Activated T-cell treated with anti-CD3 and anti-CD28 coated beads, Interleukin-2, amount 50 U/mL, for 4 hours (primary cell): Measurements from ENCODE around the gene ELMO1. TPM values are rescaled to one million over a fixed set of nuclear protein-coding genes. Genes with fewer than 3 reads are reported as not detected.

Experiments used
- ATAC-seq, 2 donors: fragments of 200-7000 bp; cut with Tn5 transposase; one replicate each; pipeline ENCODE4 v1.10.0; 2021
- DNase-seq: peaks from one replicate; pipeline ENCODE4 v3.0.0-alpha.2; 2020
- H3K27me3 Mint-ChIP-seq: one replicate; pipeline ENCODE4 v1.8.0; 2021; ENCODE audit warnings: low read depth, mixed read lengths
- H3K36me3 Mint-ChIP-seq: one replicate; pipeline ENCODE4 v1.8.0; 2022; ENCODE audit warnings: mixed read lengths; ENCODE audit not compliant: insufficient read depth
- H3K4me1 Mint-ChIP-seq: one replicate; pipeline ENCODE4 v1.8.0; 2021; ENCODE audit warnings: low read depth, mixed read lengths
- H3K4me3 Mint-ChIP-seq: one replicate; pipeline ENCODE4 v1.8.0; 2021; ENCODE audit warnings: mild to moderate bottlenecking, moderate library complexity, mixed read lengths
- H3K9me3 Mint-ChIP-seq: one replicate; pipeline ENCODE4 v1.8.0; 2021; ENCODE audit warnings: mixed read lengths
- total RNA-seq, 3 donors: library from RNA; stranded (reverse); gene quantifications; one replicate each; pipeline ENCODE4 v1.2.1, GENCODE V29; 2021

ELMO1 gene
- total RNA-seq, 3 donors from 2014 or later: 117 to 137 (median 118) TPM

DNA sequence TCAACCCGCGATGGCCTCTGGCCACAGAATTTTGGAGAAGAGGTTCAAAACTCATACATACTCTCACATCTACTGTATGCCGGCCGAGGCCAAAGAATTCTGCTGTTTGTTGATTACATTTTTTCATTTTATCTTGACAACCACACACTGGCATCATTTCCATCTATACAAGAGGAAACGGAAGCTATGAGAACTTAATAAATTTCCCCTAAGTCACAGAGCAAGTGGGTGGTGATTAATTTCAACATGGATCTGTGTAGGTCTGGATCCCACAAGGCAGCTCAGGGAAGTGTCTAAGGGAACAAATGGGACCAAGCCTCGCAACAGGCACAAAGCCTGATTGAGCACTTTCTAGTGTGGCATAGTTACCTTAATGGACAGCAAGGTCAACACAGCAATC is 18.0 kb downstream of the ELMO1 start:
- H3K4me1 Mint-ChIP-seq: peaks cover 68% of the 10 kb centered on the region
- no peaks in the 10 kb centered on the region for H3K9me3 Mint-ChIP-seq
- DNase-seq: no peak
- no peak for ATAC-seq
- H3K36me3 Mint-ChIP-seq: peaks cover 34% of the 10 kb centered on the region
- no peak overlapping the region for H3K4me3 Mint-ChIP-seq
- no peaks in the 10 kb centered on the region for H3K27me3 Mint-ChIP-seq

DNA sequence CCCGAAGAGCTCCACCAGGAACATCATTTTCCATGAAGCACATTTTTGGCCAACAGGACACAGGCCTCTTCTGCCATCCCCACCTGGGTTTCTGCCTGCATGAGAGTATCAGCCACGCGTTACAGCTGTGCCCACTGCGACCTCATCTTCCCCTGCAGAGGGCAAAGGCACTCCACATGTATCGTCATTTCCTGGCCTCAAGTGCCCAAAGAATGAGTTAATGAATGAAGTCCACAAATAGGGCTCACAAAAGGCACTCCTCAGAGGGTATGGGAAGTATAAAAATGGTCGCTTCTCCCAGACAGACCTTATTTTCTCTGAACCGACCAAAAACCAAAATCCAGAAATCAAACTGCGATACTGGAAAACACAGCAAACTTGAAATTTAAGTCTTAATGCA is 18.5 kb downstream of the ELMO1 start:
- no peak for DNase-seq
- H3K27me3 Mint-ChIP-seq: no peaks in the 10 kb centered on the region
- no peak for ATAC-seq
- H3K4me1 Mint-ChIP-seq: peaks cover 63% of the 10 kb centered on the region
- no peaks in the 10 kb centered on the region for H3K9me3 Mint-ChIP-seq
- peaks cover 33% of the 10 kb centered on the region for H3K36me3 Mint-ChIP-seq
- H3K4me3 Mint-ChIP-seq: no peak overlapping the region

DNA sequence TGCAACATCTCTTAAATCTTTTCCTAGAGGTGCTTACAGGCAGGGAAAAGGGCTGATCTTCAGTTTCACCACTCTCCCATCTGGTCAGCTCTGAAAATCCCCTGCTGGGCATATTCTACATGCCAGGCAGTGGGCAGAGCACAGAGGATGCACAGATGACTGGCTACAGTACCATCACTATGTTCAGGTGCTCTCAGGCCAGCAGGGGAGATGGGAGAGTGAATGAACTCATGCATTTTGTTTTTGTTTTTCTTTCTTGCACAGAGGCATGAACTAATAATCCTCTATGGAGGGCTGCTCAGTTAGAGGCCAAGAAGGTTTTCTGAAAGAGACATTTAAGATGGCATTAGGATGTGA is 19.3 kb downstream of the ELMO1 start:
- no peaks in the 10 kb centered on the region for H3K27me3 Mint-ChIP-seq
- DNase-seq: no peak
- H3K9me3 Mint-ChIP-seq: no peaks in the 10 kb centered on the region
- ATAC-seq: no peak
- peaks cover 29% of the 10 kb centered on the region for H3K36me3 Mint-ChIP-seq
- H3K4me3 Mint-ChIP-seq: no peak overlapping the region
- H3K4me1 Mint-ChIP-seq: peaks cover 56% of the 10 kb centered on the region

DNA sequence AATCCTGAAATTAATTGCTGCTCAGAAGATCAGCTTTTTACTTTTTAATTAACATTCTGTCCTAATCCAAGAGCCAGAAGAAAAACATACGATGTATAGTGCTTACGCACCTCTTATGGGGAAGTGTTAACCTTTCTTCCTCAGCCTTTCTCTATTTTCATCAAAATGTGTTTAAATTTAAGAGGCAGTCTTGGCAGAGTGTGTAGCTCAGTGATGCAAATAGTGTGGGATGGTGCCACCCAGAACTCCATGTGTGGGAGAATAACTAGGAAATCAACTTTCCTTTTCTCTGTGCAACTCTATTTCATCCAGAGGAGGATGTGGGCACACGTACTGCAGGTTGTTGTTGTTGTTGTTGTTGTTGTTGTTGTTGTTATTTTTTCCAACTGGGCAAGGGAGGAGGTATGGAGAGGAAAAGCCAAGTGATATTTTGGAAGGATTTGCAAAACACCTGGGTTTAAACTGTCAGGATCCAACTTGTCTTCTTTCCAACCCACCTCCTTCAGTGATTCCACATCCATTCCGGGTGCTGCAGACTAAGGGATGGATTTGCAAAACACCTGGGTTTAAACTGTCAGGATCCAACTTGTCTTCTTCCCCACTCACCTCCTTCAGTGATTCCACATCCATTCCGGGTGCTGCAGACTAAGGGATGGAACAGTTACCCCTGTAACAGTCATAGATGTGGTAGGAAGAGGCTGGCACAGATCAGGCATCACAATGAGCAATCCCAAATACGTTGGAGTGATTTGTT is 19.8 kb downstream of the ELMO1 start:
- no peaks in the 10 kb centered on the region for H3K9me3 Mint-ChIP-seq
- H3K27me3 Mint-ChIP-seq: no peaks in the 10 kb centered on the region
- peaks cover 29% of the 10 kb centered on the region for H3K36me3 Mint-ChIP-seq
- DNase-seq (no peak), ATAC-seq (no peak)
- no peak overlapping the region for H3K4me3 Mint-ChIP-seq
- H3K4me1 Mint-ChIP-seq: peaks cover 51% of the 10 kb centered on the region

DNA sequence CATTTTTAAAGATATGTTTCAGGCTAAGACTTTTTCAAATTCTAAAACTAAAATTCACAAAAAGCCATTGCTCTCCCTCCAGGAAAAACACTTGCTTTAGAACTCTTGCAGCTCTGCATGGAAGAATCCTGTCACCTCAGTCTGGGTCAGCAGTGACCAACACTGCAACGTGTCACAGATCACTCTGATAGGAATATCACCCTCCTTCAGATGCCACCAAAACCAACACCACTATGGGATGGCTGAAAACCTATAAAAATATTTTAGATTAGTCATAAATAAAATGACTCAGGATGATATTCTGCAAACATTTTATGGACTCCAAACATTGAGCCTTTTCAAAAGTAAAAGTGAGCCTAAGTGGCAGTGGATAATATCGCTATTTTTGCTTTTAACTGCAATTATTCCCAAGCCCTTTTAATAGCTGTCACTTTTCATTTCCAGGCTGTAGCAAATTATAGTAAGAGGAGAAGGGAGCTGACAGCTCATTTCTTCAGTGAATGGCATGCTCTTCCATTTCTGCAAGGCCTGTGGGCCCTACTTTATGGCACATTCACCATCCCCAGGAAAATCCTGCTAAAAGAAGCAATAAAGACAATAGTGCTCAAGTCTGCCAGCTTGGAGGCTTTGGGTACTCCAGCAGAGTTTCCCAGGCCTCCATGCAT is 21.3 kb downstream of the ELMO1 start:
- Mint-ChIP-seq H3K4me3 (no peak overlapping the region), H3K9me3 (no peaks in the 10 kb centered on the region), H3K36me3 (peaks cover 29% of the 10 kb centered on the region), H3K27me3 (no peaks in the 10 kb centered on the region), H3K4me1 (peaks cover 36% of the 10 kb centered on the region)
- ATAC-seq: peak in 1 of 2 donors; percentile 16
- DNase-seq: no peak

DNA sequence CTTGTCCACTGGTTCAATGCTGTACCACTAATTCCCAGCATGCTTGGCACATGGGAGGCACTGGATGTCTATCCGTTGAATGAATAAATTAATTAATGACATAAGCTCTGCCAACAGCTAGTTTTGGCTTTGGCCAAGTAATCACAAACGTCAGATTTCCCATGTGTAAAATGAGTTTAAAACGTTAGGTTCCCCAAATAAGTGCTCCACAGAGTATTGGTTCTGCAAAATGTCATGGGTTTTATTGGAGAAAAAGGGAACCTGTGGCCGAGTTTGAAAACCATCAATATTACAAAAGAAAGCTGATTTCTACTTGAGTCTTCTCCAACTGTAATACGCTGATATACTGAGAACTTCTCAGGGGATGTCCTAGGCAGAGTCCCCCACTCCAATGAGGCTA is 23.2 kb downstream of the ELMO1 start:
- H3K36me3 Mint-ChIP-seq: peaks cover 23% of the 10 kb centered on the region
- H3K4me3 Mint-ChIP-seq: no peak overlapping the region
- H3K4me1 Mint-ChIP-seq: peaks cover 38% of the 10 kb centered on the region
- no peaks in the 10 kb centered on the region for H3K27me3 Mint-ChIP-seq
- H3K9me3 Mint-ChIP-seq: no peaks in the 10 kb centered on the region
- ATAC-seq: no peak
- DNase-seq: no peak

DNA sequence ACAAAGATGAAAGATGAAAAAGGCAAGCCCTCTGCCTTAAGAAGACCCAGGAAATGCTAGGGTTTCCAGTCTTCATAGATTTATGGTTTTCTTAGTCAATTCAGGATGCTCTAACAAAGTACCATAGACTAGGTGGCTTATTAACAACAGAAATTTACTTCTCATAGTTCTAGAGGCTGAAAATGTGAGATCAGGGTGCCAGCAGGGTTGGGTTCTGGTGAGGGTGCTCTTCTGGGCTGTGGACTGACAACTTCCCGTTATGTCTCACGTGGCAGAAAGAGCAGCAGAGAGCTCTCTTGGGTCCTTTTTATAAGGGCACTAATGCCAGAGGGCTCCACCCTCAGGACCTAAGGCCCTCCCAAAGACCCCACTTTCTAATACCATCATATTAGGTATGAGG is 23.7 kb downstream of the ELMO1 start:
- no peak for ATAC-seq
- Mint-ChIP-seq H3K27me3 (no peaks in the 10 kb centered on the region), H3K4me3 (no peak overlapping the region), H3K36me3 (peaks cover 19% of the 10 kb centered on the region), H3K9me3 (no peaks in the 10 kb centered on the region), H3K4me1 (peaks cover 39% of the 10 kb centered on the region)
- no peak for DNase-seq

DNA sequence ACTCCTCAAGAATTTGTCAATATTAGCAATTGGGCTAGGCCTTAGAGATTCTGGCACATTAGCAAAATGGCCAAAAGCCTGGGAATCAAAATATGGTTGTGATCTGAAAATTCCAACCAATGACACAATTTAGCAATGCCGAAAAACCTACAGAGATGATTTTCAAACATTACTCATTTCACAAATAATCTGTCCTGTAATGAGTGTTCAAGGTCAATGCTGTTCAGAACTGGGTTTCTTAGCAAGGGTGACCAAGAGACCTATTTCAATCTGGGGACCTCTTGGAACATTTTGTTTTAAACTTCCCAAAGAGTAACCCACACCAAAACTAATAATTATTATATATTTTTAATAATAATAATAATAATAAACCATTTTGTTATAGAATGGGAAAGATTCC is 24.1 kb downstream of the ELMO1 start:
- Mint-ChIP-seq H3K27me3 (no peaks in the 10 kb centered on the region), H3K36me3 (peaks cover 16% of the 10 kb centered on the region), H3K4me3 (no peak overlapping the region), H3K4me1 (peaks cover 37% of the 10 kb centered on the region), H3K9me3 (no peaks in the 10 kb centered on the region)
- ATAC-seq: no peak
- DNase-seq: no peak

DNA sequence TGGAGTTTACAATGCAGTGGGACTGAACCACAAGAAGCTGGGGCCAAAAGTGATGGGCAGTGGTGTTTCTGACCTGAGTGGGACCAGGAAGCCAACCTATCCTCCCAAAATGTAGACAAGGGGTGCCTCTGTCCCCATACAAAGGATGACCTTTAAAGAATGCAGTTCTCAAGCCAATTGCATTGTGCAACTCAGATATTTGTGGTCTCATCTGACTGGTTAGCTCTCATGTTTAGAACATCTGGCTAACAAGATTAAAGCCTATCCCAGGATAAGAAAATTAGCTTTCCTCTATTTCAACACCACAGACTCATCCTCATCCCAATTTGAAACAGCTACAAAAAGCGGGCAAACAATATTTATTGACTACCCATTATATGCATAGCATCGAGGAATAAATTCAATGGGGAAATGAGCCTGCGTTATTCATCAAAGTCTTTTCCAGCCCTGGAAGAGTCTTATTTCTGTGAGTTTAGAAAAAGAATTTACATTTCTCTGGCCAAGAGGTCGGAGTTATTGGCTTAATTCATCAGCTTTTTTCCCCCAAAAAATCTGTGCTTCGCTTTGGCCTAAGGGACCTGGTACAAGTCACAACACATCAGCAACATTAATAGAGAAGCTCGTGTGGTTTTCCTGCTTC is 26.7 kb downstream of the ELMO1 start:
- ATAC-seq (no peak), DNase-seq (no peak)
- Mint-ChIP-seq H3K9me3 (no peaks in the 10 kb centered on the region), H3K4me1 (peaks cover 43% of the 10 kb centered on the region), H3K4me3 (no peak overlapping the region), H3K36me3 (peaks cover 14% of the 10 kb centered on the region), H3K27me3 (no peaks in the 10 kb centered on the region)

DNA sequence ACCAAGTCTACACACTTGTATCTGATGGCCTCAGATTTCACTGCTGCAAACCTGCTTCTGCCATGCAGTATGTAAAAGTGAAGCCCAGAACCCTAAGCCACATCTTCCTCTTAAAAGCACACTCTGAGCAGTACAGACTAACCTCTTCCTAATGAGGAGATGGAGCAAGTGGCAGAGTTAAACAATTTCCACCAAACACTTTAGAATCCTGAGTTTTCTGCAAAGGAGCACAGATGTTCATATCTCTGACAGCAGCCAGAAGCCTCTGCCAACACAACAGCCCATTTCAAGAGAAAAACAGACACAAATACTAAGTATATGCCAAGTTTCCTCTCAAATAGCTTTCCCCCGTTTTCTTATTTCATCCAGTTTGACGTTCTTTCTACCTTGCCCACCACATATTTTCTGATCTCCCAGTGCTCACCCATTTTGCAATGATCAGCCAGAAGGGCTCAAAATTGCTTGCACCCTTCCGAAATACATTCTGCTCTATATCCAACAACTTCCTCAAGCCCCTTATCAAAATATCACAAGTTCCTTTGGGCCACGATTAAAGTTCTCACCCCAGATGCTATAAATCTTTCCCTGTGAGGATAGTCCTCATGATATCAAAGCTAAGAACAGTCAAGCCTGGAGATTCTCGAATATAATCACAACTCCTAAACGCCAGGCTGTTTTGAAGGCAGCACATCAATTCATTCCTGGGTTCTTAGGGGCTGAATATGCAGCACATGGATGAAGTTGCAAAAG is 27.5 kb downstream of the ELMO1 start:
- peaks cover 13% of the 10 kb centered on the region for H3K36me3 Mint-ChIP-seq
- no peak overlapping the region for H3K4me3 Mint-ChIP-seq
- H3K4me1 Mint-ChIP-seq: peaks cover 45% of the 10 kb centered on the region
- H3K27me3 Mint-ChIP-seq: no peaks in the 10 kb centered on the region
- ATAC-seq: no peak
- no peak for DNase-seq
- no peaks in the 10 kb centered on the region for H3K9me3 Mint-ChIP-seq

DNA sequence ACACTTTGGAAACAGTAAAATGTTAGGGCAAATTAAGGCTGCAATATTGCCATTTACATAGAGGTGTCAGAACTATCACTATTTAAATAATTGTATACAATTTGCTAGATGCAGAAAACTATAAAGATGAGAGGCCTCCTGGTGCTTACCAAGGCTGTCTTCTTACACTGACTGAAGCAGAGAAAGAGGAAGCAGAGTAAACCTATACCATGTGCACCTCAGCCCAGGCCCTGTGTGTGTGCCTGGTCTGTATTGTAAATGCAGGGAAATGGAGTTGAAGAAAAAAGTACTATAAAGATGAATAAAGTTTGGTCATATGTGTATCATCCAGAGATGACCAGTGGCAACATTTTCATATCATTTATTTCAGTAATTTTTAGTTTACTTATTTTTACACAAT is 29.2 kb downstream of the ELMO1 start:
- no peak for DNase-seq
- ATAC-seq: no peak
- H3K4me1 Mint-ChIP-seq: peaks cover 46% of the 10 kb centered on the region
- no peaks in the 10 kb centered on the region for H3K27me3 Mint-ChIP-seq
- H3K9me3 Mint-ChIP-seq: no peaks in the 10 kb centered on the region
- H3K36me3 Mint-ChIP-seq: peaks cover 18% of the 10 kb centered on the region
- H3K4me3 Mint-ChIP-seq: no peak overlapping the region

DNA sequence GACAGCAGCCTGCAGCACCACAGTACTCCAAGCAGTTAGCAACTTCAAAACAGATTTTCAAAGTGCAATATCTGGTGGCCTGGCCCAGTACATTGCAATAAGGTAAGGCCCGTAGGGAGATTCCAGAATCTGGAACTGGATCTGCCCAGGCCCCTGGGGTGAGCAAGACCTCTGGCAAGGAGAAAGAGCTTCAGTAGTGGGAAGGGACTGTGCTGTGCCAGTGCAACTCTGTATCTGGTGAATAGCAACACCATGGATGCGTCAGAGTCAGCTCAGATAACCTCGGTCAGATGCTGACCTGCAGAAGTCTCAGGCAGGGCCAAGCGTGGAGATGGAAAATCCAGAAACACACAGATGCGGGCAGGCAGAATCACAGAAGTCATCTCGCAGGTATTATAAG is 30.3 kb downstream of the ELMO1 start:
- peaks cover 22% of the 10 kb centered on the region for H3K36me3 Mint-ChIP-seq
- ATAC-seq (no peak), DNase-seq (no peak)
- no peaks in the 10 kb centered on the region for H3K9me3 Mint-ChIP-seq
- no peaks in the 10 kb centered on the region for H3K27me3 Mint-ChIP-seq
- no peak overlapping the region for H3K4me3 Mint-ChIP-seq
- H3K4me1 Mint-ChIP-seq: peaks cover 47% of the 10 kb centered on the region

DNA sequence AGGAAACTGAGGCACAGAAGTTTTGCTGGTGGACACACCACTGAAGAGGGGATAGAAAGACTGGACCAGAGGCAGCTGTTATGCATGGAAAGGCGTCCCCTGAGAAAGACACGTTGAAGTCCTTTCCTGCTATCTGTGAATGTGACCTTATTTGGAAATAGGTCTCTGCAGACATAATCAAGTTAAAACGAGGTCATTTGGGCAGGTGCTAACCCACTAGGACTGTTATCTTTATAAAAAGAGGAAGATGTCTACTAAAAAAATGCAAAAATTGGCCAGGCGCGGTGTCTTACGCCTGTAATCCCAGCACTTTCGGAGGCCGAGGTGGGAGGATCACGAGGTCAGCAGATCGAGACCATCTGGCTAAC is 31.6 kb downstream of the ELMO1 start:
- Mint-ChIP-seq H3K27me3 (no peaks in the 10 kb centered on the region), H3K36me3 (peaks cover 30% of the 10 kb centered on the region), H3K9me3 (peaks cover 4% of the 10 kb centered on the region), H3K4me3 (no peak overlapping the region), H3K4me1 (peaks cover 60% of the 10 kb centered on the region)
- ATAC-seq (no peak), DNase-seq (no peak)

DNA sequence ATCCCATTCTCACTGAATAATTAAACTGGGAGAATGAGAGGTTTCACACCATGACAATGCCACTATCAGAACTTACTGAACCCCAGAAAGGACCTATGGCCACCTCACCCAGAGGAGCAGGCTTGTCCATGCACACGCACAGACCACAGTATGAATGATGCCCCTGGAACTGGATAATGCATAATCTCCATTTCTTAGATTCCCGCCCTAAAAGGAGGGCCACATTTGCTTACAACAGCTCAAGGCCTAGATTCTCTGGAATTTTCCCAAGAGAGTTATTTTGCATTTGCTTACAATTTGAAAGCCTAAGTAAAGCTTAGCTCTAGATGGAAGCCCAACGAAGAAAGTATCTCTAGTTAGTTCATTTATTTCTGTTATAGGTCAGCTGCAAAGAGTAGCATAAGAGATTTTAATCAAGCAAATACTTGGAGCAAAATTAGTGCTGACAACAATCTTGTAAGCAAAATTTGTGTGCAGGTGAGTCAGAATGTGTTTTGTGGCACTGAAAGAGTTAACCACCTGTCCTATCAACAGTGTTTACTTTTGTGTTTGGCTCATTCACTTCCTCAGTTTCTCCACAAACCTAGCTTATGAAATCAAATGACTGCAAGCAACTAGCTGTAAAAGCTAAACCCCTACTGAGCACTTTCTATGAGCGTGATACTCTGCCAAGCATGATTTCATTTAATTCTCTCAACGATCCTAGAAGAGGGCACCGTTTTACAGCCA is 32.1 kb downstream of the ELMO1 start:
- DNase-seq (no peak), ATAC-seq (no peak)
- H3K4me3 Mint-ChIP-seq: no peak overlapping the region
- no peaks in the 10 kb centered on the region for H3K27me3 Mint-ChIP-seq
- H3K36me3 Mint-ChIP-seq: peaks cover 30% of the 10 kb centered on the region
- peaks cover 62% of the 10 kb centered on the region for H3K4me1 Mint-ChIP-seq
- H3K9me3 Mint-ChIP-seq: peaks cover 4% of the 10 kb centered on the region
